CD4-positive, alpha-beta T cell treated with Interleukin-10 for 1 hour (primary cell): ENCODE measurements around the gene NEURL1.
"Not testable (repeated sequence)": the region's sequence is repeated elsewhere in the genome, so short reads cannot be mapped to it uniquely, and the experiment has no call there.

Source experiments
- DNase-seq: peaks from one replicate; pipeline ENCODE4 v3.0.0-alpha.2; 2020

Gene NEURL1

GRCh38 chr10:103519798-103520197 lies 26.3 kb downstream of the NEURL1 start:
- no peak for DNase-seq

GRCh38 chr10:103522006-103522405 lies 28.5 kb downstream of the NEURL1 start:
- not testable (repeated sequence) for DNase-seq

GRCh38 chr10:103523683-103524082 lies 30.2 kb downstream of the NEURL1 start:
- no peak for DNase-seq

- no peak for DNase-seq
Measured at GRCh38 chr10:103525901-103526300, 32.4 kb downstream of the NEURL1 start.

- DNase-seq = not testable (repeated sequence)
Measured at GRCh38 chr10:103527476-103527875, 34.0 kb downstream of the NEURL1 start.

GRCh38 chr10:103528549-103528948 lies 35.0 kb downstream of the NEURL1 start:
- DNase-seq = no peak

DNA sequence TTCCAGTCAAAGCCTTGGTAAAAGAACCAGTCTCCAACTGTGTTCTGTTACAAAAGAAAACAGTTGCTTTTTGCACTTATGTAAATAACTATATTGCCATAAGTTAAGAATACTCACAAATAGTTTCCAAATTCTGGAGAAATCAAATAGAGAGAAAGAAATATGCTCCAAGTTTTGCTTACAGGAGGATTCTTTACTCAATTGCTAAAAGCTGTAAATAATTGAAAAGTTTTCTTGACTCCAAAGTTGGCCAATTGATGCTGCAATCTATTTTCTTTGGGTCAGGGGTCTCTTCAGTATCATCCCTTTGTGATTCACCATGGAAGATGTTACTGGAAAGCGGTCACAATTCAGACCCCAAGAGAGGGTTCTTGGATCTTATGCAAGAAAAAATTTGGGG lies 36.0 kb downstream of the NEURL1 start:
- no peak for DNase-seq

GRCh38 chr10:103533827-103534226 lies 40.3 kb downstream of the NEURL1 start:
- no peak for DNase-seq

GRCh38 chr10:103534621-103535498 lies 41.4 kb downstream of the NEURL1 start:
- no peak for DNase-seq

GRCh38 chr10:103535595-103535994 lies 42.1 kb downstream of the NEURL1 start:
- no peak for DNase-seq

DNA sequence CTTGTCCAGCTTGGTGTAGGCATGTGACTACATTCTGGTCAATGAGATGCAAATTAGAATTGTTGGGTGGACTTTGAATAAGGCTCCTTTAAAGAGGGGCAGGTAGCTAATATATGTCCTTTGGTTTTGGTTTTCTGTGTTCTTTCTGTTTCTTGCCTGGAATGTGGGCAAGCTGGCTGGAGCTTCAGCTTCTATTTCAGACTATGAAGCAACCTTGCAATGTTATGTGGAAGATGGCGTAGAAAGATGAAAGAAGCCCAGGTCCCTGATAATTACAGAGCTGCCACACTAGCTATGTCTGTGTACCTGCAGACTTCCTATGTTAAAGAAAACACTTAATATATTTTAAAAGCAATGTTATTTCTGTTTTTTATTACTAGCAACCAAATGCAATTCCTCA lies 46.2 kb downstream of the NEURL1 start:
- DNase-seq = no peak

- DNase-seq = no peak
Measured at GRCh38 chr10:103540722-103541121, 47.2 kb downstream of the NEURL1 start.

DNA sequence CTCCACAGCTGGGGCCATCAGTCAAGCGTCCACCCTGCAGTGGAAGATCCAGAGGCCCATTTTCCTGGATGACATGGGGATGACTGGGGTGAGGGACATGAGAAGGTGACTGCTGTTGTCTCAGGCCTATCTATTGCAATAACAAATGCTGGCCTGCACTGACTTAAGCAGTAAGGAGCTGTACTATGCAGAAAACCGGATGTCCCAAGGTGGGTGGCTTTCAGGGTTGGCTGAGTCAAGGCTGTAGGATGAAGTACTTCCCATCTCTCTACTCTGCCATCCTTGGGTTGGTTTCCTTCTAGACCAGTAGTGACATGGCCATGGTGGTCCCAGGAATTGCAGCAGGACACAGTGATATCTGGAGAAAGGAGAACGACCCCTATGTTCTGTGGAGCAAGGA lies 48.1 kb downstream of the NEURL1 start:
- no peak for DNase-seq

- peak; percentile 22 for DNase-seq
Measured at GRCh38 chr10:103542764-103543616, 49.5 kb downstream of the NEURL1 start.

GRCh38 chr10:103543617-103544525 lies 50.4 kb downstream of the NEURL1 start:
- DNase-seq = no peak

DNA sequence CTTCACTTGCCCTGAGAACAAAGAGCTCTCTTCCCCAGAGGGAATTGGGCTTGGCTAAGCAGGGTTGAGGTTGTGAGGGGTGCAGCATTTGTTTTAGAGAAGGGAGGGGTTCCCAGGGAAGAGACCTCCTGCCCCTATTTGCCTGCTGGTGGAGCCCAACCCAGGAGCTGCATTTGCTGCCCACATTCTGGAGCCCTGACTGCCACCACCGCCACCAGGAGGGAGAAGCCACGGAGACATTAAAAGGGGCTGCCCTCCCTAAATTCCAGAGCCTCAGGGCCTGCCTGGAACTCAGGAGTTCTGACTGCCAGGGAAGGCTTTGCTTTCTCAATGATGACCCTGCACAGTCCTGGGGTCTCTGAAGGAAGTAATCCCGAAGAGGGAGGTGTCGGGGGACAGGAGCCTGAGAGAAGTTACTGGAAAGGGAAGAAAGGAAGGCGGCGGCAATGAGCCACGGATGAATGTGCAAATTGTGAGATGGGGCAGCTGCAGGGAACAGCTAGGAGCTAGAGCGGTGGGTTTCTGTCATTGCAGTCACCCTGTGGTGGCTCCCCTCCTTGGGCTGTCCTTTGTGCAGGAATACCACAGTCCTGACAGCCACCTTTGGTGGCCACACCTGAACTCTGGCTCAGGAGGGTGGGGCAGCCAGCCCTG lies 51.3 kb downstream of the NEURL1 start:
- DNase-seq = no peak

DNA sequence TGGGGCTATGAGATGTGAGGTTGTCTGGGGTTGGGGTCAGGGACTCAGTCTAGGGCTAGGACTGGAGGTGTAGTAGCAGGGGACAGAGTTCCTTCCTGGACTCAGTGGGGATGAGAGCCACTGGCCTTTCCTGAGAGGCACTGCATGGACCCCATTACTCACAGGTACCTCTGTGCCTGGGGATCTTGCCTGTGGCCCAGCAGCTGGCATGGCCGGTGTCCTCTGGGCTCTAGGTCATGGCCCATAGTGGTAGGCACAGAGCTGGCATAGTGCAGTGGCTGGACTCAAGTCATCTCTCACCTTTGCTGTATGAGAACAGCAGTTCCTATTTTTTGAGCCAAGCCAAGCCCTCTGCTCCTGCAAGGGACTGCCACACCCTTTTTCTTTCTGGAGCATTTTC lies 51.9 kb downstream of the NEURL1 start:
- DNase-seq = no peak

- DNase-seq = no peak
Measured at GRCh38 chr10:103545771-103546281, 52.3 kb downstream of the NEURL1 start.

GRCh38 chr10:103546401-103546800 lies 52.9 kb downstream of the NEURL1 start:
- DNase-seq = no peak

GRCh38 chr10:103547391-103547946 lies 54.0 kb downstream of the NEURL1 start:
- DNase-seq = no peak

DNA sequence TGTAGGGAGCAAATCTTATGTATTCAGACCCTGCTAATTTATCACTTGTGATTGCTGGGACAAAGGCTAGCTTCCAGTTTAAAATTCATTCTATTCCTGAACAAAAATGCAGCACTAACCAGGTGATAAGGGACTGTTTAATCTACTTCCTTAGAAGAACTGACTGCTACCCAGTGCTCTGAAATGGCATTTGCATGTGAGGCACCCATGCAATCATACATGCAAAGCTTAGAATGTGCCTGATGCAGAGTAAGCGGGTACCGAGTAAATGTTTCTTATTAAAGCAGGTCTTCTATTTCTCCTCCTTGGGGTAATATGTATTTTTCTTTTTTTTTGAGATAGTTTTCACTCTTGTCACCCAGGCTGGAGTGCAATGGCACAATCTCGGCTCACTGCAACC lies 54.5 kb downstream of the NEURL1 start:
- no peak for DNase-seq
